GM19395 (cell line): Measurements from ENCODE around the gene RLF.
"Not testable (repeated sequence)": the region's sequence is repeated elsewhere in the genome, so short reads cannot be mapped to it uniquely, and the experiment has no call there.

Source experiments
- ATAC-seq: cut with Tn5 transposase; IDR thresholded peaks from one replicate; pipeline ENCODE4 v1.9.1; 2021; ENCODE audit warnings: mild to moderate bottlenecking, moderate library complexity; ENCODE audit not compliant: unreplicated experiment

RLF gene

GRCh38 chr1:40171036-40171435, 9.8 kb downstream of the RLF start:
- ATAC-seq, result no peak

- no peak for ATAC-seq
These were observed 13.6 kb downstream of the RLF start for GRCh38 chr1:40174788-40175187.

- not testable (repeated sequence) for ATAC-seq
These were observed 15.8 kb downstream of the RLF start for GRCh38 chr1:40176989-40177388.

GRCh38 chr1:40178200-40178599, 17.0 kb downstream of the RLF start:
- no peak for ATAC-seq

GRCh38 chr1:40179496-40180089, 18.4 kb downstream of the RLF start:
- no peak for ATAC-seq

- ATAC-seq, result no peak
These were observed 22.0 kb downstream of the RLF start for GRCh38 chr1:40183055-40183710.

GRCh38 chr1:40184193-40184592, 23.0 kb downstream of the RLF start:
- no peak for ATAC-seq

GRCh38 chr1:40185951-40186864, 25.0 kb downstream of the RLF start:
- ATAC-seq, result peak; percentile 96

- no peak for ATAC-seq
These were observed 26.2 kb downstream of the RLF start for GRCh38 chr1:40187399-40187798.

- not testable (repeated sequence) for ATAC-seq
These were observed 33.5 kb downstream of the RLF start for GRCh38 chr1:40194639-40195038.

GRCh38 chr1:40197656-40198055, 36.5 kb downstream of the RLF start:
- ATAC-seq, result no peak

GRCh38 chr1:40199126-40199525, 37.9 kb downstream of the RLF start:
- no peak for ATAC-seq

GRCh38 chr1:40204856-40205255, 43.7 kb downstream of the RLF start:
- ATAC-seq, result no peak

GRCh38 chr1:40210511-40211204, 49.5 kb downstream of the RLF start:
- ATAC-seq, result no peak

- no peak for ATAC-seq
These were observed 57.1 kb downstream of the RLF start for GRCh38 chr1:40218333-40218732.

- ATAC-seq, result not testable (repeated sequence)
These were observed 60.3 kb downstream of the RLF start for GRCh38 chr1:40221471-40221905.

- no peak for ATAC-seq
These were observed 61.0 kb downstream of the RLF start for GRCh38 chr1:40221977-40222772.

- ATAC-seq, result no peak
These were observed 62.9 kb downstream of the RLF start for GRCh38 chr1:40224040-40224439.

- ATAC-seq, result no peak
These were observed 65.0 kb downstream of the RLF start for GRCh38 chr1:40226192-40226591.

- peak; percentile 95 for ATAC-seq
These were observed 71.3 kb downstream of the RLF start for GRCh38 chr1:40232444-40232843.
